22Rv1 (cell line): ENCODE data around the gene ST6GAL2.

Experiments
- H3K27ac ChIP-seq: fragments of 450-650 bp; 2 replicates; pipeline ENCODE4 v1.5.1; 2017
- ZFX ChIP-seq: fragments of 450-650 bp; IDR thresholded peaks from 2 replicates; pipeline ENCODE4 v1.6.1; 2017; ENCODE audit warnings: antibody characterized with exemption, borderline replicate concordance
- TF ChIP-seq, protein P1 (sequence below): fragments of 450-650 bp; IDR thresholded peaks from 2 replicates; pipeline ENCODE4 v1.5.1; 2017; ENCODE audit warnings: mild to moderate bottlenecking

ST6GAL2 gene

DNA sequence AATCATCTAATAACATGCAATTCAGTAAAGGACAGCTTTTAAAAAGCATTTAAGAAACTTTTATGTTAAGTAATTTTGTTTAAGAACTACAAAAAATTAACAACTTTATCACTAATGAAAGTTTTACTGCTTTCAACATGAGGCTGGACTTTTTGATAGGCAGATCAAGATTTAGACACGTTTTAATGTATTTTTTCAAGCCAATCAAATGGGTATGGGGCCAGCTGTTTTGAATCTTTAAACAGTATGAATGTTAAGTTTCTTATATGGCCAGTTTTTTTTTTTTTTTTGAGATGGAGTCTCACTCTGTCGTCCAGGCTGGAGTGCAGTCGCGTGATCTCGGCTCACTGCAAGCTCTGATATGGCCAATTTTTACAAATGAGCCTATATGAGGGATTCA, 73.1 kb downstream of the ST6GAL2 start:
- TF ChIP-seq ZFX = no peak
- TF ChIP-seq, protein P1, sequence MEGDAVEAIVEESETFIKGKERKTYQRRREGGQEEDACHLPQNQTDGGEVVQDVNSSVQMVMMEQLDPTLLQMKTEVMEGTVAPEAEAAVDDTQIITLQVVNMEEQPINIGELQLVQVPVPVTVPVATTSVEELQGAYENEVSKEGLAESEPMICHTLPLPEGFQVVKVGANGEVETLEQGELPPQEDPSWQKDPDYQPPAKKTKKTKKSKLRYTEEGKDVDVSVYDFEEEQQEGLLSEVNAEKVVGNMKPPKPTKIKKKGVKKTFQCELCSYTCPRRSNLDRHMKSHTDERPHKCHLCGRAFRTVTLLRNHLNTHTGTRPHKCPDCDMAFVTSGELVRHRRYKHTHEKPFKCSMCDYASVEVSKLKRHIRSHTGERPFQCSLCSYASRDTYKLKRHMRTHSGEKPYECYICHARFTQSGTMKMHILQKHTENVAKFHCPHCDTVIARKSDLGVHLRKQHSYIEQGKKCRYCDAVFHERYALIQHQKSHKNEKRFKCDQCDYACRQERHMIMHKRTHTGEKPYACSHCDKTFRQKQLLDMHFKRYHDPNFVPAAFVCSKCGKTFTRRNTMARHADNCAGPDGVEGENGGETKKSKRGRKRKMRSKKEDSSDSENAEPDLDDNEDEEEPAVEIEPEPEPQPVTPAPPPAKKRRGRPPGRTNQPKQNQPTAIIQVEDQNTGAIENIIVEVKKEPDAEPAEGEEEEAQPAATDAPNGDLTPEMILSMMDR = no peak
- no peak overlapping the region for H3K27ac ChIP-seq

DNA sequence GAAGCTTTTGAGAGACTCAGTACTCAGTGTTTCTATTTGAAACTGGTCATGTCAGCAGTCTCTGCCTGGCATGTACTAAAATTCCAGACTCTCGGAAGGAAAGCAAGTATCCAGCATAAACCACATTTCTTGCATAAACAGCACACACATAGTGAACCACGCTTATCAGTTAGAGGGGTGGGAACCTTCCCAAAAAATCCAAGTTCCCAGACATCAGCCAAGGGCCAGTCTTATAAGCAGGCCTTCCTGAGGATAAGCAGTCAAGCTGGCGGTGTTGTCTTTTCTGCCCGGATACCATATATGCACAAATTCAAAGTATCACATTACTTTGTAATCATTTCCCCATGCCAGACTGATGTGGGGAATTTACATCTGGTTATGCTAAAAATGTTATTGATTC, 73.6 kb downstream of the ST6GAL2 start:
- TF ChIP-seq ZFX = no peak
- TF ChIP-seq, protein P1 = no peak
- H3K27ac ChIP-seq = no peak overlapping the region

DNA sequence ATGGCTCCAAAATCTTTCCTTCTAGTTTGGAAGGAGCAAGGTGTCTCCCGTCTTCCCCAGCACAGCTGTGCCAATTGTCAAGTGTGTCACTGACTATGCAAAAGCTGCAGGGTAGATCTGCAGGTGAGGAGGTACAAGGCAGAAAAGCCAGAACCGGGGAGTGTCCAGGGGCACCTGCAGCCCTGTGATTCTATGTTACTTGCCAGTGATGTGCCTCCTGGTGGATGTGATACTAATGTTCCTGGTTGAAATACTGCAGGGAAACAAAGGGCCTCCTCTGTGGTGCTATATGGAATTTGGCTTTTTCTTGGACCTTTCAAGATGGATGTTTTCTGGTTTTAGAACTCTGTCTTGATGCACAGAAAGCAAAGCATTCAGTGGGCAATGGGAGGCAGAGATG, 80.3 kb downstream of the ST6GAL2 start:
- no peak overlapping the region for H3K27ac ChIP-seq
- TF ChIP-seq, protein P1 = no peak
- TF ChIP-seq ZFX = no peak

DNA sequence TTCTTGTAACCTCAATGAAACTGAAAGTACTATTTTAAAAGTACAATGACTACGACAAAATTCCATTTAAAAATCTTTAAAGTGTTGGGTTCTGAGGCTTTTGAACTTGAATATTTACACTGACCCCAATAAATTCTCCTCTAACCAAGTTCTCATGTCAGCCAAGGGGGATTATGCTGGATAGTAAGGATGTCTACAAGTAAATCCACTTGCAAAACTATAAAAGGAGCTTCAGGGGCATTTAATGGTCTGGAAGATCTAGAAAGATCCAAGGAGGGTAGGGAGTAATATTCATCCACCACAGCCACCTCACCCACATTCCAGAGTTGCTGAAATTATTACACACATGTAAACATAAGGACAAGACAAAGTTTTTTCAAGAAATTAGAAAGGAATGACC, 81.8 kb downstream of the ST6GAL2 start:
- H3K27ac ChIP-seq = no peak overlapping the region
- TF ChIP-seq, protein P1 = no peak
- TF ChIP-seq ZFX = no peak

DNA sequence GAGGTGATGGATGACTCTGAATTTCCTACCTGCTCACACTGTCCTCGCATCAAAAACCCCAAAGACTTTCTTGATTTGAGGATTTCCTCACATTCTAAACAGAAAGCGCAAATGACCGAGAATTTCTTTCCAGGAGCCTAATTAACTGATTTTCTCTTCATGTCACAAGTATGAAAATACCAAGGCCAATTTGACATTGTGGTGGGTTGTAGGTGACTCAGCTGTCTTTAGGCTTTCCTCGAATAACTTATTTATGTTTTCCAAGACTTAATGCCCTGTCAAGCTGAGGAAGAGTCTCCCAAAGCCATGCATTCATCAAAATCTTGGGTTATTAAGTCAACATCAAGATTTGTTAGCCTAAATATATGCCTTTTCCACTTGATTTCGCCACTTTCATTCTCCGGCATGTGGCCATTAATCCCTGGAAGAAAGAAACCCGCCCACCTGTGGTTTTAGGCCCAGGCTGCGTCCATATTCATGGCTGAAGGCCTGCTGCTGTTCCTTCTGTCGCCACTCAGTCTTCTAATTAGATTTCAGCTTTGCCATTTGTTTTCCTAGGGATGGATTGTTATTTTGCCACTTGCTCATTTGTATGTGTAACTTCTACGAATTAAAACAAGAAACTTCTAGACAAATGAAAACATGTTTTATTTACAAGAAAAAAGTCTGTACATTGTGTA, 84.9 kb downstream of the ST6GAL2 start:
- H3K27ac ChIP-seq = no peak overlapping the region
- TF ChIP-seq, protein P1 = no peak
- TF ChIP-seq ZFX = no peak

DNA sequence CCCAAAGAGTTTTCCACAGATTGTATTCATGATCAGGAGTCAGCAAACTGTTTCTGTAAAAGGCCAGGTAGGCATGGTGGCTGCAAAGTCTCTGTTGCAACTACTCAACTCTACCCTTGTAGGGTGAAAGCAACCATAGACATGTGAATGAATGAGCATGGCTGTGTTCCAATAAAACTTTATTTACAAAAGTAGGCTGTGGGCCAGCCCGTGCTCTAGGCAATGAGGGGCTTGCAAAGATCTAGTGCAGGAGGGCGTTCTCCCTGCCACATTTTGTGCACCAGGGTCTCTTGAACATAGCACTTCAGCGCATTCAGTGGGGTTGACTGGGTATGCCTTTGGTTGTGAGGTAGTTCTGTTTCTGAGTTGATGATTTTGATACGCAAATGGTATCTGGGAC, 85.8 kb downstream of the ST6GAL2 start:
- TF ChIP-seq, protein P1 = no peak
- TF ChIP-seq ZFX = no peak
- H3K27ac ChIP-seq = no peak overlapping the region

DNA sequence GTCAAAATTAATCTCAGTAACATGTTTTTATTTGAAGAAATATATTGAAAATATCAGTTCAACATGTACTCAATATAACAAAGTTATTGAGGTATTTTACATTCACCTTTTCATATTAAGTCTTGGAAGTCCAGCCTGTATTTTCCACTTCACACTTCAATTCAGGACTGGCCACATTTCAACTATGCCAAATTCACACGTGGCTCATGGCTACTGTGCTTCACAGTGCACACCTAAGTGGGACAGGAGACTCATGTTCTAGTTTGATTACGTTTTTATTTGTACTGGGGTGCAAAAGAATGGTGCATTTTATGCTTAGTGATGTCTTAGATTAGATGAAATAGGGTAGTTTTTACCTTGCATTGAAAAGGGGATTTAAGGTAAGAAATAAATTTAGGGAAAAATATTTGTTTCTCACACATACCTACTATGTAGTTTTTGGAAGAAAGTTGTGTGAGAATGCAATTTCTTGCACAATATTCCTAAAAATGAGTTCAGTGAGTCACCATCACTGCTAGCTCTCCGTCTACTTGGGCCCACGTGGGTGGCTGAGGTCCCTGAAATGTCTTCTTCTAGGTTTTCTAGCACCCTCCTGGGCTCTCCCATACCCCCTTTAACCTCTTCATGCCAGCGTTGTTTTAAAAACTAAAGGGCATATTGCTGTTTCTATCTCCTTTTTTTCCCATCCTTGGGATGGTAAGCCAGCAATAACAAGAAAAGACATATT, 87.0 kb downstream of the ST6GAL2 start:
- no peak for TF ChIP-seq ZFX
- TF ChIP-seq, protein P1 = no peak
- H3K27ac ChIP-seq = no peak overlapping the region
